Measurements from ENCODE around the gene HYLS1.

GRCh38 chr11:125935618-125936199 is 48.2 kb downstream of the HYLS1 start:
- no peak for TF ChIP-seq CTCF (IDR thresholded peaks at IDR 0.05; ENCODE audit: low read length)
- TF ChIP-seq EZH2 (IDR thresholded peaks at IDR 0.05; ENCODE audit: borderline replicate concordance, low read length): no peak

Measured in OCI-LY1 (cell line).